Measurements from ENCODE around the gene FASTKD3. TPM values are rescaled to one million over a fixed set of nuclear protein-coding genes. Genes with fewer than 3 reads are reported as not detected.

The FASTKD3 gene
- 6.1 and 15.0 TPM in 2 replicates for total RNA-seq

GRCh38 chr5:7868773-7869473 is at the start of gene FASTKD3, which contains the start of gene MTRR:
Gene FASTKD3, minus strand, starts transcription at chr5:7869031. Its CDS starts 948 bp downstream, at chr5:7868083.
Gene MTRR, plus strand, starts transcription at chr5:7869148. Its CDS starts 1,647 bp downstream, at chr5:7870795.

GRCh38 chr5:7850395-7851239 is 18.2 kb downstream of the FASTKD3 start, which contains the start of gene CFAP90:
Gene CFAP90, minus strand, starts transcription at chr5:7851133. Its CDS starts 112 bp downstream, at chr5:7851021.

Other genes with a start within 250 kb of the FASTKD3 start
- gene CFAP90, start 17.9 kb downstream of the FASTKD3 start, total RNA-seq, result 0.22 TPM in 1 of 2 replicates, not detected in the other
- gene MTRR, start 117 bp upstream of the FASTKD3 start, total RNA-seq, result 43.8 and 49.2 TPM in 2 replicates

All from placental pericyte (primary cell).